GM04504 (cell line): ENCODE data around the gene ARF3.

ENCODE experiments used
- DNase-seq: peaks from one replicate; pipeline ENCODE4 v3.0.0-alpha.2; 2012; ENCODE audit warnings: low read depth

The ARF3 gene

GRCh38 chr12:48981757-48982157, 24.5 kb upstream of the ARF3 start:
- no peak for DNase-seq

- no peak for DNase-seq
These were observed 23.9 kb upstream of the ARF3 start for GRCh38 chr12:48980953-48981756.

GRCh38 chr12:48980389-48980952, 23.2 kb upstream of the ARF3 start:
- DNase-seq: no peak

- no peak for DNase-seq
These were observed 22.5 kb upstream of the ARF3 start for GRCh38 chr12:48979602-48980388.

GRCh38 chr12:48978741-48979601, 21.7 kb upstream of the ARF3 start:
- no peak for DNase-seq

GRCh38 chr12:48978291-48978740, 21.0 kb upstream of the ARF3 start, which contains the start of gene WNT1:
WNT1 (plus strand) TSS chr12:48978322; CDS start chr12:48978651, 329 bp downstream.
- no peak for DNase-seq

- DNase-seq: no peak
These were observed 20.3 kb upstream of the ARF3 start for GRCh38 chr12:48977290-48978281.

- no peak for DNase-seq
These were observed 16.8 kb upstream of the ARF3 start for GRCh38 chr12:48973941-48974673.

GRCh38 chr12:48973531-48973930, 16.2 kb upstream of the ARF3 start:
- DNase-seq: no peak

GRCh38 chr12:48972952-48973483, 15.7 kb upstream of the ARF3 start:
- no peak for DNase-seq

- DNase-seq: no peak
These were observed 15.1 kb upstream of the ARF3 start for GRCh38 chr12:48972213-48972951.

GRCh38 chr12:48970702-48971334, 13.5 kb upstream of the ARF3 start:
- no peak for DNase-seq

GRCh38 chr12:48969833-48970701, 12.8 kb upstream of the ARF3 start:
- no peak for DNase-seq

GRCh38 chr12:48969160-48969771, 12.0 kb upstream of the ARF3 start:
- no peak for DNase-seq

- DNase-seq: no peak
These were observed 11.2 kb upstream of the ARF3 start for GRCh38 chr12:48968467-48968866.

- DNase-seq: no peak
These were observed 10.7 kb upstream of the ARF3 start for GRCh38 chr12:48967991-48968390.
